Measurements from ENCODE around the gene TACC3.

TACC3 gene

DNA sequence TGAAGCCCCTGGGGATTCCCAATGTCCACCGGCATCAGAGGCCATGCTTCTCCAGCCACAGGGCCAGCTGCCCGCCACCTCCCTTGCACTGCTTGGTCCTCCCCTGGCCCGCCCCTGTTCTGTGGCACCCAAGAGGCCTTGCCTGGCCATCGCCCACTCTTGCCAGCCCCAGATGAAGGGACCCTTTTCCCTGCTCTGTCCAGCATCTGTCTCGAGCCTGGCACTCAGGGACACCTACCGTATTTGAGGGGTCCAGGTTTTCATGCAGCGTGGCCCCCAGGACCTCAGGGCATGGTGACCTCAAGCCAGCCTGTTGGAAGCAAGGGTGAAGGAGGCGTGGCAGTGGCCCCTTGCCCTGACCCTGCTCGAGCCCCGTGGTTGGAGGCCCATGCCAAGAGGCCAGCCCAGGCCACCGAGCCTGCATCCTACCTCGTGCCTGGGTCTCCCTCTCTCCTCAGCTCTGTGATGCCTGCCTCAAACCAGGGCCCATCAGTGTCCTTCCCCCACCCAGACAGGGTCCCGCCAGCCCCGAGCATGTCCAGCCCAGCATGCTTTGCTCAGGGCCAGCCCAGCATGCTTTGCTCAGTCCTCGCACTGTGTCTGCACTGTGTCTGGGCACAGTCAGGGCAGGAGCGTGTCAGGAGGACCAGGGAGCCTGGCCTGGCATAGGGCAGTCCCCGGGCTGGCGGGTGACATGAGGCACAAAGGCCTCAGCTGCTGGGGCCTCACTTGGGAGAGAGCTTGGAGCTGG lies 57.5 kb downstream of the TACC3 start:
- no peak for DNase-seq

DNA sequence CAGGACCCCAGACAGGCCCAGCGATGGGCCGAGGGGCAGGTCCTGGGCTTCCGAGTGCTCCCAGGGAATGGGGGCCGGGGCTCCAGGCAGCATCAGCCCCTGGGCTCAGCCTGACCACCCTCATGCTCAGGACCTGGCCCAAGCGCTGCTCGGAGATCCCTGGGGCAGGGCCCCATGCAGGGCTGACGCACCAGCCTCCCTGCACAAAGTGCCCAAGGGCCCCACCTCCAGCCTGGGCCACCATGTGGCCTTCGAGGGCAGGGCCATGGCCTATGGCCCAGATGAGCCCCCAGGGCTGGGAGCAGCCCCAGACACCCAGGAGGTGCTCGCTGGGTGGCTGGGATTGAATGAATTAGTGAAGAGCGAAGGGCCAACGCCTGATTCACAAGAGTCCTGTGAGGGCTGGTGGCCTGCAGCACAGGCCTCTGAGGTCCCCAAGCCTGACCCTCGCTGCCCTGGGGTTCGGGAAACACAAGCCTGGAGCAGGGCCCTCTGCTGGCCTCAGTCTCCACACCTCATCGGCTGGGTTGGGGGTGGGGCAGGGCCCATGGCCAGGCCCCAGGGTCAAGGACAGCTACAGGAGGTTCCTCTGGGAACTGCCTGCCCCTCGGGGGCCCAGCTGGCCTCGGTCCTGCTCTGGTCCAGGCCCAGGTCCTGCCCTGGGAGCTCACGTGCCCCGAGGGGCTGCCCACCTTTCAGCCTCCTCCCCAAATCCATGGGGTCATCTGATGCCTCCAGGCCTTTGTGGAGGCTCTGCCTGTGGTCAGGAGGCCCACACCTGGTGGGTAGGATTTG lies 58.5 kb downstream of the TACC3 start:
- DNase-seq = no peak

DNA sequence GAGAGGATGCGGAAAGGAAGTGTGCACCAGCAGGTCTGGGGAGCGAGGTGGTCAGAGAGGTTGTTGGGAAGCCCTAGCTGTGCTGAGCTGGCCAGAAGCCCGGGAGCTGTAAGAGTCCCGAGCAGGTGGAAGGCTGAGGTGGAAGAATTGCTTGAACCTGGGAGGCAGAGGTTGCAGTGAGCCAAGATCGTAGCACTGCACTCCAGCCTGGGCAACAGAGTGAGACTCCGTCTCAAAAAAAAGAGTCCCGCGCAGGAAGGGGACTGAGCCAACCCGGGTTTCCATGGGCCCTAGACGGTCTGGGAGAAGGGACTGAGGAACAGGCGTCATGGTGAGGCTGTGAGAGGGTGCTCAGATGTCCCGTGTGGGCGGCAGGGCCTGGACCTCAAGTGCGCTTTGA lies 59.1 kb downstream of the TACC3 start:
- no peak for DNase-seq

DNA sequence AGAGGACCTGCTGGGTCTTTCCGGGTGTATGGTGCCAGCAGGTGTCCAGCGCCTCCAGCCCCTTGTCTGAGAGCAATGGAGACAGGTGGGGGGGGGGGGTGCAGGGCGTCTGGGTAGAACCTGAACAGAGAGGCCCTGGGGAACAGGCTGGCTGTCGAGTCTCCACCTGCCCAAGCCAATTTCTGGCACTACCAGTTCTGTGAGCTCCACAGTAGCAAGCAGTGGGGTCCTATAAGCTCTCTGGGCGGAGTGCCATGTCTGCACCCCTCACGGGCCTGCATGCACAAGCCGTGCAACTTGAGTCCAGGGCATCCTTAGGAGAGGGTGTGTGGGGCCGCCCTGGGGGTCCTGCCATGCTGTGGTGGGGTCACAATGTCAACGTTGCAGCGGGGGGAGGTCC lies 61.7 kb downstream of the TACC3 start:
- no peak for DNase-seq

DNA sequence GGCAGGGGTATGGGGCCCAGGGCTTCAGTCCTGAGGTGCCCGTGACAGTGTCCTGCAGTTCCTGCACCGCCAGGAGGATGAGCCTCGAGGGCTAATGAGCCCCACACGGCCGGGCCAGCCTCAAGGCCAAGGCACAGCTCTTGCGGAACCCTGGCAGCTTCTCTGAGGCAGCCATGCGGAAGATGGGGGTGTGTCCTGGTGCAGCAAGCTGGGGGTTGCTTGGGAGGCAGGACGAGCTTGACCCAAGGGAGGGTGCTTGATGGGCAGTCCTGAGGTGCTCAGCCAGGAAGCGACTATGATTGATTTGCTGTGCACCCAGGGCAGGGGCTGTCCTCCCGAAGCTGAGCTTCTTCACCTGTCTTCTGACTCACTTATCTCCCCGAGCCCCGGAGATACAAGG lies 62.6 kb downstream of the TACC3 start:
- DNase-seq = no peak

DNA sequence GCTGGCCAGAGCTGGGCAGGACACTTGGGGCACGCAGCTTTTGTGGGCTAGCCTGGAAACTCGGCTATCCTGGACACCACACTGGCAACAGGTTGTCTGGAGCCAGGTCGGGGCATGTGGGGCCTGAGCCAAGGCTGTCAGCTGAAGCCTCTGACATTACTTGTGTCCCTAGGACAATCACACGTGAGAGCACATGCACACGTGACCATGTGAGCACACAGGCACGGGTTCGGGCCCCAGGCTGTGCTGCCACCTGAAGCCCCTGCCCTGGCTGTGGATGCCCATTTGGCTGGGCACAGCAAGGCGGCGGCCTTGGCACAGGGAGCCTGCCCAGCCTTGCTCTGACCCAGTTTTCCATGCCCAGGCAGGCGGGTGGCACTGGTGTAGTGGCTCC lies 63.1 kb downstream of the TACC3 start:
- no peak for DNase-seq

DNA sequence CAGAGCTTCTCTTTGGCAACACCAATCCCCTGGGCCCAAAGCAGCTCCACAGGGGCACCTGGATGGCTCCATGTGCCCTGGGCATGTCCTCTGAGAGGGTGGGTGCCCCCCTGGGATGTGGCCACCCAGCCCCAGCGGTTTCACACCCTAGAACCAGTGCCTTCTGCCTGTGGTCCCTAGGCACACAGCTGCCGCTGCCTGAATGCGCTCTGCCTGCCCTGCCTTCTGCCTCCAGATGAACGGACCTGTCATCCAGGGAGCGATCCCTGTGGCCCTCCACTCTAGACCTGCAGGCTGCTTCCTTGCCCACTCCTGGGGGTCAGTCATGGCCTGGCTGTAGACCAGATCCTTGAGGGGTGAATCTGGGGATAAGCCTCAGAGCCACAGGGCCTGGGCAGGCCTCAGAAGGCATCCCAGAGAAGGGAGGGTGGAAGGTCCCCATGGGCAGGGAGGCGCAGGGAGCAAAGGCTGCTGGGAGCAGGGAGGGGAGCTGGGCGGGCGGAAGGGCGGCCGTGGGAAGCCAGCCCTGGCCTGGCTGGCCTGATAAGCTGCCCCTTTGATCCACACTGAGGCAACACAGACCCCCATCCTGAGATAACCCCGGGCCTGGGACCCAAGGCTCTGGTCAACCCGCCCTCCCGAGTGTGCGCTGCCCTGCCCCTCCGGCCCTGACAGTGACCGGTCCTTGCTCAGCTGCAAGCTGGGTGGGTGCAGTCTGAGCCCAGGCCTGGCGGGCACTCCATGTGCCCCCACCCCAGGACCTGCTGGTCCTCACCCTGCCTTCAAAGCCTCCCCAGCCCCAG lies 63.7 kb downstream of the TACC3 start:
- DNase-seq = no peak

DNA sequence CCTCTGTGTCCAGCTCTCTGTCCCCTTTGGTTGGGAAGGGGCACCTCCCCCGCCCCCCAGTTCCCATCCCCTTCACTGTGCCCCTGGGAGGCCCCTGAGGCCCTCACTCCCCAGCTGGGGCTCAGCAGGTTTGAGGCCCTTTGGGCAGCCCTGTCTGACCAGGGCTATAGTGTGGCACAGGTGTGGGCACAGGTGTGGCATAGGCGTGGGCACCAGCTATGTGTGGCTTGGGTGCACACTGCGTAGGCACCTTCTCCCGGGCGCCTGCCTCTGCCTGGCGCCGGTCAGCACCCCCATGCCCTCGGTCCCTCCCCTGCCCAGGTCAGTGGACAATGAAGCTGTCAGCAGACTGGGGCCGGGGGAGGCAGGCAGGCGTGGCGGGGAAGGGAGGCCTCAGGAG lies 64.3 kb downstream of the TACC3 start:
- DNase-seq = no peak

DNA sequence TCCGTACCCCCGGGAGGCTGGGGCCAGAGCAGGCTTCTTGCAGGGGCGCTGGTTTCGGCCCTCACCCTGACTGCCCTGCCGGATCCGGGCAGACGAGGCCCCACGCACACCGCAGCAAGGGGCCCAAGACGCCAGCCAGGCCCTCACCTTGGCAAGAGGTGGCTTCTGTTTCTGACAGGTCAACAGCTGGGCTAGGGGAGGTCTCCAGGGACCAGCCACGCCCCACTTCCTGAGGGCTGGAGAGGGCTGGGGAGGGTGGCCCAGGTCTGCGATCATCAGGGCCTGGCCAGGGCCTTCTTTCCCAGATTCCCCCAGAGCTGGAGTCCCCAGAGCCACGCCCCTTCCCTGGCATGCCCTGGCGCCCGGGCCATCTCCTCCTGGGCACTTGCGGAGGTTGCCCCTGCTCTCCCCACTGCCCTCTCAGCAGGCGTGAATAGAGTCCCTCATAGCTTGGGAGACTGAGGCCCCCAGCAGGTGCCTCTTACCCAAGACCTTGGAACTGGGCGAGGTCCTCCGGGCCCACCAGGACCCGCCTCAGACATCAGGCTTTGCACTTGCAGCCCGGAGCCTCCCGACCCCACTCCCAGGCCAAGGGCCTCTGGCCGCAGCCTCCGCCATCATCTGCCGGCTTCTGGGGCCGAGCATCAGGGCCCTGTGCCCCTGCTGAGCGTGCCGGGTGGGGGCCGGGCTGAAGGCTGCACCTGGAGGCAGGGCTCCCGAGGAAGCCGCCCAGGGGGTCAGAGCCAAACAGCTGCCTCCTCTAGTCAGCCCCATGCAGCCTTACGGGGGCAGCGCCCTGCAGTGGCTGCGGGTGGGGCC lies 65.4 kb downstream of the TACC3 start:
- DNase-seq = no peak

DNA sequence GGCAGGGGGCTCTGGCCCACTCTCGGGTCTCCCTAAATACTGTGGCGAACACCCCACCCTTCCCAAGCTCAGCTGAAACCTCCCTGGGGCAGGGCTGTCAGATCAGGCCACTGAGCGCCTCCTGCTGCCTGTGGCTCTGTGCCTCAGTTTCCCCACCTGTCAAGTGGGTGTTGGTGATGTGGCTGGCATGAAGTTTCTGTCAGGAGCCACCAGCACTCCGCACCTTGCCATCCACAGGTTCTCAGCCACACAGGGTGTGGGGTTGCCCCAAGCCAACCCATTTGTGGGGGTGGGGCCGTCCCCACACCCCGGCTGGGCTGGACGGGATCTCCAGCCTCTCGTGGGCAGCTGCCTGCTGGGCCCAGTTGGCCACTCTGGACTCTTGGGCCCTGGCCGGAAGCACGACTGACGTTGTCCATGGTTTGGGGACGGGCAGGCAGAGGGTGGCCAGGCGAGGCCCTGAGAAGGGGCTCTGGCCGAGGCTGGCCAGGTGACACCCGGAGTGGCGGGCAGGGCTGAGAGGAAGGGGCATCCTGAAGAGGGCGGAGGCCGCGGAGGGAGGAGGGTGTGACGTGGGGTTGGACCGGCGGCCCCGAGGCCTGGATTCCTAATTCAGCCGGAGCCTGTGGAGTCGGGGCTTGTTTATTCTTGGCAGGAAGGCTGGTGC lies 66.2 kb downstream of the TACC3 start:
- DNase-seq = no peak

DNA sequence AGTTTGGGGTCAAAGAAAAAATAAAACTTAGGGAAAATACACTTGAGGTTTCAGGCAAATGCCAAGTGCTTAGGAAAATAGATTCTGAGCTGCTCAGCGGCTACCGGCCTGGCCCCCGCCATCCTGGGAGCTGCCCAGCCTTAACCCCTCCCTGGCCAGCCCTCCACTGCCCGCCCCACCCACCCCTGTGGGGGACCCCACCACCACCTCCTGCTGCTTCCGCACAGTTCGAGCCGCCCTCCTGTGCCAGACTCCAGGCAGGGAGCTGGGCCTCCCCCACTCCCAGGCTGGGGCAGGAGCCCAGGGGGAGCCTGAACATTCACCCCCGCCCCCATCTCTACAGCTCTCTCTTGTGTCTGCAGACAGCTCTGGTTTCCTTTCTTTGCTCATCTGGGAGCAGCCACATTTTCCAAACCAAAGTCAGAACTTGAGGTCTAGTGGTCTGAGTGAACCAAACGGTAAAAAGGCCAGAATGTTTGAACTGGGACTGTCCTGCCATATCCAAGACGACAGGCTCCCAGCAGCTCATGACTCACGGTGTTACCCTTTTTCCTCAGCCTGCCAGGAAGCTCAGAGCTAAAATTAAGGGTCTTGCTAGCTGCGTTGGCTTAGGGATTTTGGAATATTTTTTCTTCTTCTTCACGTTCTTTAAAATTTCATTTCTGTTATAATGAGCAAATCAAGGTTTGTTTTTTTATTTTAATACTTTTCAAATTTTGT lies 67.1 kb downstream of the TACC3 start:
- no peak for DNase-seq

DNA sequence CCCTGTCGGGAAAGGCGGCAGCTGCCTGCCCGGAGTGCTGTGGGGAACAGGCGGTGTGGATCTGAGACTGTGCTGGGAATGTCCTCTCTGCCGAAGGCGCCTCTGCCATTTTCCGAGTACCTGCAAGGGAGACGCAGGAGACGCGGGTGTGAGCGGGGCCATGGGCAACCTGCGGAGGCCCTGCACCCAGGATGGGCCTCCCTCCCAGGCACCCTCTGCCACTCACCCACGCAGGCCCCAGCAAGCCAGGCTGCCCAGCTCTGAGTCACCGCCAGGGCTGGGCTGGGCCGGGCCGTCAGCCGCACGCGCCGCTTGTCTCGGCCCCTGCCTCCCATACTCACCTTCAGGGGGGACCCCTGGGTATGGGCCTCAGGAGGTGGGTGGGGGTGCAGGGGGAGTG lies 68.2 kb downstream of the TACC3 start:
- DNase-seq = no peak

DNA sequence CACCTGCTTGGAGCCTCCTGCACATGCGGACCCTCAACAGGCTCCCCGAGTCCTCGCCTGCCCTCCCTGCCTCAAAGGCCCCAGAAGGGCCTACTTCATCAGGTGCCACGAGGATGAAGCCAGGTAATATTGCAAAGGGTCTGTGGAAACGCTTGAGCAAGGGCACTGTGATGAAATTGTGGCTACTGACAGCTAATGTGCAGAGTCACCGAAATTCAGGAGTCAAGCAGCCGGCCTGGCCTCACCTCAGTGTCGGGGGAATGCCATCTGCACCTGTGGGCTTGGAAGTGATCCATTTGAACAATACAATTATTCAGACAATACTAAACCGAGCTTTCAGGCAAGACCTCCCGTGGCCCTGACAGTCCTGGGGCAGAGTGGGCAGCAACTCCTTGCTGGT lies 68.7 kb downstream of the TACC3 start:
- no peak for DNase-seq

DNA sequence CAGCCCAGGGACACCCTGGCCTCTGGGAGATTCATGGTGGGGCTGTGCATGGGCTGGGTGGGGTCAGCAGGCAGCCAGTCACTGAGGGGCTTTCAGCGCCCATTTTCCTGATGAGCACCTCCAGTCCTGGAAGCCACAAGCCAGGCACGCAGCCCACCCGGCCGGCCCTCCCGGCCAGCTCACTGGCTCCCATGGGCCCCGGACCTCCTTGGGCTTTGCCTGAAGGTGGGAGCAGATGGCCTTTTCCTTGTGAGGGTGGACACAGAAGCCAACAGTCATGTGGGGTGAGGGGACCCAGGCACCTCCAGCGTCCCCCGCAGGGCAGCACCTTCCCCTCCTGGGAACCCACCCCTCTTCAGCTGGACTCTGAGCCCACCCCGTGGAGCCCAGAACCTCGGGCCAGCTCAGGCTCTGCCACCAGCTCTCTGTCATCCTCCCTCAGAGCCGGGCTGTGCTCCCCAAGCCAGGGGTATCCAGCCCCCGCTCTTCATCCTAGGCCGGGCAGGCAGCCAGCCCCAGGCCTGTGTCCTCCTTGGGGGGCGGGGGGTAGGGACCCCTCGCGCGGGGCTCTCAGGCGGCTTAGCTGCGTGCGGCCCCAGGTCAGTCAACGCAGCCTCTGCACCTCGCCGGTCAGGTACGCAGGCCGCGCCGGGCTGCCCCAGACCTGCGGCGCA lies 71.0 kb downstream of the TACC3 start:
- DNase-seq = no peak

DNA sequence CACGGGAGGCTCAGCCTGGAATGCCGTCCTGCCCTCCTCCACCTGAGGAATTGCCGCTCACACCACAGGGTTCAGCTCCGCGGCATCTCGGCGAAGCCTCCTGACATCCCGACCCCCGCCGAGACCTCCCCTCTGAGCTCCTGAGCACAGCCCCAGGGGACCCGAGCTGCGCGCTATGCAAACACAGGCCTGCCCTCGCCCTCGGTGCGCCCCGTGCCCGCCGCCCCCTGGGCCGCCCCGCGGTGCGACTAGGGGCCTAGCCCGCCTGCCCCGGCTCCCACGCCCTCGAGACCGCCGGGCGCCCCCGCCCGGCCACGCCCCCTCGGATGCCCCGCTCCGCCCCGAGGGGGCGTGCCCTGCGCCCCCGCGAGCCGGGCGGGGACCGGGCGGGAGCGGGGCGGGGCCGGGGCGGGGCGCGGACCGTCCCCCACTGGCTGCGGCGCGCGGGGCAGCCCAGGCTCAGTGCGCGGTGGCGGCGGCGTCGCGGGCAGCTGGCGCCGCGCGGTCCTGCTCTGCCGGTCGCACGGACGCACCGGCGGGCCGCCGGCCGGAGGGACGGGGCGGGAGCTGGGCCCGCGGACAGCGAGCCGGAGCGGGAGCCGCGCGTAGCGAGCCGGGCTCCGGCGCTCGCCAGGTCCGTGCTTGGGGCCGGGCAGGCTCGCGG lies 71.6 kb downstream of the TACC3 start, which contains the start of gene FGFR3:
Gene FGFR3 (plus strand): TSS at position 462 of the 664 bp plus-strand sequence. CDS start 642 bp downstream, outside the sequence.
- DNase-seq = no peak

DNA sequence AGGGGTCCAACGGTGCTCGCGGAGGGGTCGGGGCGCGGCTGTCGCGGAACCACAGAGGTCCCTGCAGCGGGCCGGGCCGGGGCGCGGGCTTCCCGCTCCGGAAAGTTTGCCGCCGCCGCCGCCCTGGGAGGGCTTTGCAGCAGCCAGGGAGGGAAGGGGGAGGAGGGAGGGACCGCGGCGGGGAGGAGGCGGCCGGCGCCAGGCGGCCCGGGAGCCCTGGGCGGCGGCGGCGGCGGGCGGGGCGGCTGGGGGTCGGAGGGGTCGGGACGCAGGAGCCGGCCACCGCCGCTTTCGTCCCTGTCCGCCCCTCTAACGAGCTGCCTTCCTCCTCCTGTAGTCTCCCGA lies 72.1 kb downstream of the TACC3 start:
- no peak for DNase-seq

DNA sequence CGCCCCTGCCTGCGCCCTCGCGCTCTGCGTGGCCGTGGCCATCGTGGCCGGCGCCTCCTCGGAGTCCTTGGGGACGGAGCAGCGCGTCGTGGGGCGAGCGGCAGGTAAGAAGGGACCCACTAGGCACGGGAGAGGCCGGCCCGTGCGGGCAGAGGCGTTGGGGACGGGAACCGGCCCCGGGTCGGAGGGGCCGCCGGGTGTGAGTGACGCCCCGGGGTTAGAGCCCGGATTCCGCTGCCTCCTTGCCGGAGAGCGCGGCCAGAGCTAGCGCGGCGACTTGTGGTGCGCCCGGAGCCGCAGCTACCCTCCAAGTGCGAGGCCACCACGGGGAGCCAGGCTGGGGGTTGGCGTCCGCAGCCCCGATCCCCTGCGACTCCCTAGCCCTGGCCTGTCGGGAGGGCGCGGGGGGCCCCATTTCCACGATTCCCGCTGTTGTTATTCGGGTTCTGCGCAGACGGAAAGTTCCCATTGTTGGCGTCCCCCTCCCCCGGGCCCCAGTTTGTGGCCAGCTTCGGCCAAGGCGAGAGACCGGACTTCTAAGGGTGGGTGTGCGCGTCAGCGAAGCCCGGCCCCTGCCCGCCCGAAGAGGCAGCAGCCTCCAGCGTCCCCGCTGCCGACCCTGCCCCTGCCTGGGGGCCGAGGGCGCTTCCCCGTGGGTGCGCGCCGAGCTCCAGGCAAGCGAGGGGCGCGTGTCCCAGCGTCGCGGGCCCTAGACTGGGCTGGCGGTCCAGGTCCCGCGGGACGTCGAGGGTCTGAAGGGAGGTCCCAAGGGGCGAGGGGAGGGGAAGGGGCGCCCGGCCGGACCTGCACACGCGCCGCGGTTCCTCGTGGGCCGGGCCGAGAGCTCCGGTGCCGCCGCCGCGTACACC lies 72.9 kb downstream of the TACC3 start:
- no peak for DNase-seq

All from NCI-H2029 (cell line).